Measurements from ENCODE around the gene PHETA1. TPM values are rescaled to one million over a fixed set of nuclear protein-coding genes. Genes with fewer than 3 reads are reported as not detected.
A peak's percentile ranks its signal among the peaks of the same experiment; 100 is the strongest.

PHETA1 gene
- polyA plus RNA-seq, 3 donors = 8.9 to 10.8 (median 9.3) TPM

DNA sequence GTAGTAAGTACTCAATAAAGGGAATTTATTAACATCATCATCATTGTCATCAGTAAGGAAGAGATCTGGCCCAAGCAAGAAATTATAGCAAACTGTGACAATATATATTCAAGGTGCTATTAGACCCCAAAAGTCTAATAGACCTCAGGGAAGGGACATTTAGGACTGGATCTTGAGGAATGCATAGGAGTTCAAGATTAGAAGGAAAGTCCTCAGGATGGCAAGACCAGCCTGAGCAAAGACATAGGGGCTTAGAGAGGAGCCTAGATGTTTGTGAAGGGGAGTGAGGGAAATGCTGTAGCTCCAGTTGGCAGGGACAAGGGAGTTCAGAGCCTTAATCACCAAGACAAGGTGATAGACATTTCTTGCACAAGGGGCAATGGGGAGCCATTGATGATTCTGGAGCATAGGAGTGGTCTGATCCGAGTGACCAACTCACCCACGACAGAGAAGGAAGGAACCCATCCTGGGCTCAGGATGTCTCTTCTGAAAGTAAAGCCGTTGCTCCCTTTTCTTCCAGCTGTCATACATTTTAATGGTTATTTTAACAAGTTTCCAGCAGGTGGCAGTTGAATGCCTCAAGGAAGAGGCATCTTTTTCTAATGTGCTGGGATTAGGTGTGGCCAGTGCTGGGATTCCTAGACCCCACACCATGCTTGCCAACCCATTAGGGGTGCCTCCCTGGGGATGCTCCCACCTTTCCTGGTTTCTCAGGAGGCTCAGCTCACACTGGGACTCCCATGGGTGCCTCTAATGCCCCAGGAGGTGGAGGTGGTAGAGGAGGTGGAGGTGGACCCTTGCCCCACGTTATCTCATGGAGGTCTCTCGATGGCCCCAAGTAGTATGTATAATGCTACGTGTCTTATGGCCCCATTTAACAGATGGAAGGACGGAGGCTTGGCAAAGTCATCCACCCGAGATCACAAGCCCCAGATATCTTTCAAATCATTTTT lies 37.8 kb downstream of the PHETA1 start:
- DNase-seq (ENCODE audit: low read depth in 3 of 3, low spot score in 2 of 3) = no peak

GRCh38 chr12:111328138-111328537 lies 40.8 kb downstream of the PHETA1 start:
- DNase-seq (ENCODE audit: low read depth in 3 of 3, low spot score in 2 of 3) = no peak

DNA sequence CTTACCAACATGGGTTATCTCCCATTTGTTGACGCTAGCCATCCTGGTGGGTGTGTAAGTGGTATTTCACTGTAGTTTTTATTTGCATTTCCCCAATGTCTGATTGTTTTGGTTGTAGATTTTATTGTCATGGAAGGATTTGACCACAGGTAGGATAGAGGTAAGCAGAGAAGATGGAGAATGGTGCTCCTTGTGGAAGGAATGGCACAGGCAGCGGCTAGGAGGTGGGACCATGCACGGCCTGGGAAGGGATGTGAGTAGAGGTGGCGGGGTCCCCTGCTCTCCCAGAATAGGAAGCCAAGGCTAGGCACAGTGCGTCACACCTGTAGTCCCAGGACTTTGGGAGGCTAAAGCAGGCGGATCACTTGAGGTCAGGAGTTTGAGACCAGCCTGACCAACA lies 41.4 kb downstream of the PHETA1 start:
- no peak for DNase-seq (ENCODE audit: low read depth in 3 of 3, low spot score in 2 of 3)

DNA sequence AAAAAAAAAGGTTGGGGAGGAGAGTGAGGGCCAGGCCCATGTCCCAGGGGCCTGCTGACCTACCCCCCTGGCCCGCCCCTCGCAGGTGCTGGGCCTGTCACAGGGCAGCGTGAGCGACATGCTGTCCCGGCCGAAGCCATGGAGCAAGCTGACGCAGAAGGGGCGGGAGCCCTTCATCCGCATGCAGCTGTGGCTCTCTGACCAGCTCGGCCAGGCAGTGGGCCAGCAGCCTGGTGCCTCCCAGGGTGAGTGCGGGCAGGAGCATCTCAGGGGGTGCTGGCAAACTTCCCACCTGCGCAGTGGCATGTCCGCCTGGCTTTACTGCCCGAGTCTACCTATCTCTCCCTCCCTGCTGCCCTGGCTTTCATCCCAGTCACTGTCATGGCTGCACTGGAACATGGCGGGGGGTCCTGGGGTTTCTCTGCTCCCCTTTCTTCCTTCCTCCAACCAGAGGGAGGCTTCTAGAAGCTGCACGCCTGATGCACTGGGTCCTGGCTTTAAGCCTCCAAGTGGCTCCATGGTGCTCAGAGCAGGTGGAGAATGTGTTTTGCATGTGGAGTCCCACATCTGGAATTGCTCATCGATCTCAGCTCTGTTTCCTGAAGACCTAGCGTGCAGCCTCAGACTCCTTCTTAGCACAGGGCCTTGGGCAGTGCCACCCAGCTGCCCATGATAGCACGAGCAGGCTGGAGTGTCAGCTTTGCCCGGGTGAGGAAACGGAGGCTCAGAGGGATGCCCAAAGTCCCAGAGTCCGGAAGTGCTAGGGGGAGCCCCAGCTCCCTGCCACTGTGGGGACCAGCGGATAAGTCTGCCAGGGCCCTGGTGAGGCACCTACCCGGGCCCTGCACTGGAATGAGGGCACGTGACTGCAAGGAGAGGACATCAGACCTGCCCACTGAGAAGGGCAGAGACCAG lies 46.3 kb downstream of the PHETA1 start:
- no peak for DNase-seq (ENCODE audit: low read depth in 3 of 3, low spot score in 2 of 3)

DNA sequence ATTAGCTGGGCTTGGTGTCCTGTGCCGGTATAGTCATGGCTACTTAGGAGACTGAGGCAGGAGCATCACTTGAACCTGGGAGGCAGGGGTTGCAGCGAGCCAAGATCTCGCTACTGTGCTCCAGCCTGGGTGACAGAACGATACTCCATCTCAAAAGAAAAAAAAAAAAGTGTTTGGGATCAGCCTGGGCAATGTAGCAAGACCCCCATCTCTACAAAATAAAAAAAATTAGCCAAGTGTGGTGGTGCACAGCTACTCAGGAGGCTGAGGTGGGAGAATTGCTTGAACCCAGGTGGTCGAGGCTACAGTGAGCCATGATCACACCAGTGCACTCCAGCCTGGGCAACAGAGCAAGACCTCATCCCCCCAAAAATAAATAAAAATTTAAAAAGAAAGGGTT lies 47.6 kb downstream of the PHETA1 start:
- no peak for DNase-seq (ENCODE audit: low read depth in 3 of 3, low spot score in 2 of 3)

DNA sequence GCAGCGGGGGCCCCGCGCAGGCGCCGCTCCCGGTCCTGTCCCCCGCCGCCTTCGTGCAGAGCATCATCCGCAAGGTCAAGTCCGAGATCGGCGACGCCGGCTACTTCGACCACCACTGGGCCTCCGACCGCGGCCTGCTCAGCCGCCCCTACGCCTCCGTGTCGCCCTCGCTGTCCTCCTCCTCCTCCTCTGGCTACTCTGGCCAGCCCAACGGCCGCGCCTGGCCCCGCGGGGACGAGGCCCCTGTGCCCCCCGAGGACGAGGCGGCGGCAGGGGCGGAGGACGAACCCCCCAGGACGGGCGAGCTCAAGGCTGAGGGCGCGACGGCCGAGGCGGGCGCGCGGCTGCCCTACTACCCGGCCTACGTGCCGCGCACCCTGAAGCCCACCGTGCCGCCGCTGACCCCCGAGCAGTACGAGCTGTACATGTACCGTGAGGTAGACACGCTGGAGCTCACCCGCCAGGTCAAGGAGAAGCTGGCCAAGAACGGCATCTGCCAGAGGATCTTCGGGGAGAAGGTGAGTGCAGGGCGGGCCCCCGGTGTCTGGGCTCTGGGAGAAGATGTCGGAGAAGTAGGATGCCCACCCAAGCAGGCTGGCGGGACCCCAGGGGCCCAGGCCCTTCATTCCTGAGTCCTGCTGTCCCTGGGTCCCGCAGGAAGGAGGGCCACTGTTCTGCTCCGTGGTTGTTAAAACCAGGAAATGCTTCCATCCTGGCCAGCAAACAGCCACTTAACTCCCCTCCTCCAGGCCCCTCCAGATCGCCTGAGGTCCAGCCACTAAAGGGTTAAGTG lies 48.4 kb downstream of the PHETA1 start:
- no peak for DNase-seq (ENCODE audit: low read depth in 3 of 3, low spot score in 2 of 3)

DNA sequence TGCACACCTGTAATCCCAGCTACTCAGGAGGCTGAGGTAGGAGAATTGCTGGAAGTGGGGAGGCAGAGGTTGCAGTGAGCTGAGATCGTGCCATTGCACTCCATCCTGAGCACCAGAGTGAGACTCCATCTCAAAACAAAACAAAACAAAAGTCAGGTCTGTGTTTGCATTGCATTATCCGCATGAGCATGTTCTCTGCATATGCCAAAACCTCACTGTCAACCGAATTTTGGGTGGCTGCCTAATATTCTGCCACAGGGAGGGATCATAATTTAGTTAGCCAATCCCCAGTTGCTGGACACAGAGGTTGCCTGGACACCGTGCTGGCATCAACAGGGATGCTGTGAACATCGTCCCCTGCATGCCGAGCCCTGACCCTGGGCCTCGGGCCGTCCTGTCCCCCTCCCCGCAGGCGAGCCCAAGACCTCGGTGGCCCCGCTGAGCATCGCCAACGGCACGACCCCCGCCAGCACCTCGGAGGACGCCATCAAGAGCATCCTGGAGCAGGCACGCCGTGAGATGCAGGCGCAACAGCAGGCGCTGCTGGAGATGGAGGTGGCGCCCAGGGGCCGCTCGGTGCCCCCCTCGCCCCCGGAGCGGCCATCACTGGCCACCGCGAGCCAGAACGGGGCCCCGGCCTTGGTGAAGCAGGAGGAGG lies 49.2 kb downstream of the PHETA1 start:
- DNase-seq (ENCODE audit: low read depth in 3 of 3, low spot score in 2 of 3) = no peak

- no peak for DNase-seq (ENCODE audit: low read depth in 3 of 3, low spot score in 2 of 3)
Measured at GRCh38 chr12:111318450-111318849, 50.4 kb downstream of the PHETA1 start.

- DNase-seq (ENCODE audit: low read depth in 3 of 3, low spot score in 2 of 3) = no peak
Measured at GRCh38 chr12:111316671-111317070, 52.2 kb downstream of the PHETA1 start.

DNA sequence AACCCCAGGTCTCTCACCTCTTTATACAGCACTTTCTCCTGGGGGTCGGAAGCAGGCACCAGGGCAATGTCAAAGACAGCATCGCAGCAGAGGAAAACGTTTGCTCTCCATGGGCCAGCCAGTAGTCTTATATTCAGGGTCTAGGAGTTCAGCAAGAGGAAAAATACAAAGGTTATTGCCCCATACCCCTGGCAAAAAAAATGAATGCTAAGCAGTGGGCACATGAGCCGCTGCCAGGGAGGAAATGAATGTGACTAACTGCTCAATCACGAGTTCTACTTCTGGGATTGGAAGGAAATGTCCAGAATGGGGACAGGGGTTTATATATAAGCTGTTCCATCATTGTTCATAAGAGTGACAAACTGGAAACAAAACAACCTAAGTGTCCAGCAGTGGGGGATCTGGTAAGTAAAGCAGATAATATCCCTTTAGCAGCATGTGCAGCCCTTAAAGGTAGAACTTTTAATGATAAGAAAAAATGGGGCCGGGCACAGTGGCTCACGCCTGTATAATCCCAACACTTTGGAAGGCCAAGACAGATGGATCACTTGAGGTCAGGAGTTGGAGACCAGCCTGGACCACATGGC lies 53.8 kb downstream of the PHETA1 start:
- DNase-seq (ENCODE audit: low read depth in 3 of 3, low spot score in 2 of 3) = no peak

GRCh38 chr12:111313833-111314259 lies 55.0 kb downstream of the PHETA1 start:
- peak; percentile 25 to 54 (median 47) for DNase-seq (ENCODE audit: low read depth in 3 of 3, low spot score in 2 of 3)

- no peak for DNase-seq (ENCODE audit: low read depth in 3 of 3, low spot score in 2 of 3)
Measured at GRCh38 chr12:111312708-111313107, 56.2 kb downstream of the PHETA1 start.

DNA sequence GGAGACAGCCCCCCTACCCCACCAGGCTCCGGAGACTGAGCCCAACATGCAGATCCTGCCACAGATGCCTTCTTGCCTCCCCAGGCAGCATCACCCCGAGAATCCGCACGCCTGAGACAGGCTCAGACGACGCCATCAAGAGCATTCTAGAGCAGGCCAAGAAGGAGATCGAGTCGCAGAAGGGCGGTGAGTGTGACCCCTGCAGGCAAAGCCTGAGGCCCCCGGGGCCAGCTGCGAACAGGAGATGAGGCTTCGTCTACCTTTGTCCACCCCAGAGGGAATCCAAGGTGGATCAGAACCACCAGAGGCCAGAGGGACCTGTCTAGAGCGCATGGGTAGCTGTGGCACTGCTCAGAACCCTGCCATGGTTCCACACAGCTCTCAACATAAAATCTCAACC lies 56.9 kb downstream of the PHETA1 start:
- no peak for DNase-seq (ENCODE audit: low read depth in 3 of 3, low spot score in 2 of 3)

DNA sequence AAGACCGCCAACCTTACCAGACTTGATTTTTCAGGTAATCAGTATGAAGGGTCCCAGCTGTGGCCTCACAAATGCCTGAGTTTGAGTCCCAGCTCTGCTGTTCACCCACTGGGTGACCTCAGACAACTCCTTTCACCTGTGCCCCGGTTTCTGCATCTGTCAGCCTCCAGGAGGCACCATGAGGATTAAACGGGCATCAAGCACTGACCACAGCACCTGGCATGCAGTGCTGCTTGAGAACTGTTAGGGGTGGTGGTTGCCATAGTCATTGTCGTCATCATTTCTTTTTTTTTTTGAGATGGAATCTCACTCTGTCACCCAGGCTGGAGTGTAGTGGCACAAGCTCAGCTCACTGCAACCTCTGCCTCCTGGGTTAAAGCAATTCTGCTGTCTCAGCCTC lies 57.9 kb downstream of the PHETA1 start:
- DNase-seq (ENCODE audit: low read depth in 3 of 3, low spot score in 2 of 3) = no peak

Other genes with a start within 250 kb of the PHETA1 start
- 10 to 100 TPM; 16.8 to 19.5 (median 18.4) TPM for gene SH2B3, start 36.8 kb upstream of the PHETA1 start, polyA plus RNA-seq (ENCODE audit: insufficient read length in 3 of 3)
- 10 to 100 TPM; 61.8 to 75.3 (median 66.4) TPM for gene ATXN2, start 230.2 kb upstream of the PHETA1 start, polyA plus RNA-seq (ENCODE audit: insufficient read length in 3 of 3)

All from right renal cortex interstitium (tissue), 3 donors.